HL-60/S4 (cell line): ENCODE results near the gene JAM2.
"Not testable (repeated sequence)": the region's sequence is repeated elsewhere in the genome, so short reads cannot be mapped to it uniquely, and the experiment has no call there.

Source experiments
- in situ Hi-C: fragments of 300-500 bp; cut with MboI; formaldehyde crosslinking; loops from 2 replicates; pipeline ENCODE4 v1.14.3; 2022; ENCODE audit warnings: low sequenced_read_pairs

JAM2 gene

DNA sequence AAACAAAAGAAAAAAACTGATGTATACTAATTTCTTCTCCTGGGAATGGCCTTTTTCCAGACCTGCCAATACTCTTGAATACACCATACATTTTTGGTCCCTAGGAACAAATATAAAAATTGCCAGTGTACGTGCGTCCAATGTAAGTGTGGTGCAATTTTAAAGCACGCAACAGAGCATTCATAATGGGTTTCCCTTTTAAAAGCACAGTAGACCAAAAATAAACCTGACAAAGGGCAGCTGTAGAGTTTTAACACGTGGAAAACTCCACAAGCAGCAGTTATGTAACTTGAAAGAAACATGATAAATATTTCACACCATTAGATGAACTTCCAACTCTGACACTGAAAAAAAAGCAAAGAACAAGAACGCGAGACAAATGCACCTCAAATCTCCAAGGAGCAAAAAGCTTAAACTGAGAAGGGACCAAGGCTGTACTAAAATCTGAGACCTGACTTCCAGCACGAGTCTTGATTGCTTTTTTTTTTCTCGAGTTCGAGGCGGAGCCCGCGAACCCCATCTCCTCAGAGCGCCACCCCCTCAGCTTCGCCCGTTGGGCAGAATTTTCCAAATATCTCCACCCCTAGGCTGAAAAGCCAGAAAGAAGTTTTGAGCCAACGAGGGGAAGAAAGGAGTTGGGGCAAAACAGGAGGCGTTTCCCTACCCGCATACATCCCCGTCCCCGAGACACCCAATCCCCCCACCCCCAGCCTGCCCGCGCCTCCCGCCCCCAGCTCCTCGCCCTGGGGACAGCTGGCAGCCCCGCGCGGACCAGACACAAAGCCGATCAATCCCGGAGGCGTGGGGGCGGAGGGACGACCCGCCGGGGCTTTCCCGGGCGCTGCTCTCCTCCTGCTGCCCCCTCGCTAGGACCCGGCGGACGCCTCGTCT, at the start of gene JAM2:
Gene JAM2, plus strand, starts transcription at position 599 of the 891 bp plus-strand sequence. CDS start 564 bp downstream, outside the sequence.
- in situ Hi-C loops: no loop called here

DNA sequence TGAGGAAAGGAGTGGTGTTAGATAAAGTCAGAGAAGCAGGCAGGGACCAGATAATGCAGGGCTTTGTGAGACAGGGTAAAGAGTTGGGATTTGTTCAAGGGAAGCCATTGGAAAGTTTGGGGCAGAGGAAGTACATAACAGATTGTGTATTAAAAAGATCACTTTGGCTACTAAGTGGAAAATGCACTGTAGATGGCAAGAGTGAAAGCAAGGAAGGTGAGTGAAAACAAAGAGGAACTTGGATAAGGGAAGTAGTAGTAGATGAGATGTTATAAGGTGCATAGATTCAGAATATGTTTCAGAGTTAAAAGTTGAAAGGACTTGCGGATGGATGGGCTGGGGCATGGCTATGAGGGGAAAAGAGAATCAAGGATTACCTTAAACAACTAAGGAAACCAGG, 49.2 kb upstream of the JAM2 start:
- in situ Hi-C loops: no loop called here

DNA sequence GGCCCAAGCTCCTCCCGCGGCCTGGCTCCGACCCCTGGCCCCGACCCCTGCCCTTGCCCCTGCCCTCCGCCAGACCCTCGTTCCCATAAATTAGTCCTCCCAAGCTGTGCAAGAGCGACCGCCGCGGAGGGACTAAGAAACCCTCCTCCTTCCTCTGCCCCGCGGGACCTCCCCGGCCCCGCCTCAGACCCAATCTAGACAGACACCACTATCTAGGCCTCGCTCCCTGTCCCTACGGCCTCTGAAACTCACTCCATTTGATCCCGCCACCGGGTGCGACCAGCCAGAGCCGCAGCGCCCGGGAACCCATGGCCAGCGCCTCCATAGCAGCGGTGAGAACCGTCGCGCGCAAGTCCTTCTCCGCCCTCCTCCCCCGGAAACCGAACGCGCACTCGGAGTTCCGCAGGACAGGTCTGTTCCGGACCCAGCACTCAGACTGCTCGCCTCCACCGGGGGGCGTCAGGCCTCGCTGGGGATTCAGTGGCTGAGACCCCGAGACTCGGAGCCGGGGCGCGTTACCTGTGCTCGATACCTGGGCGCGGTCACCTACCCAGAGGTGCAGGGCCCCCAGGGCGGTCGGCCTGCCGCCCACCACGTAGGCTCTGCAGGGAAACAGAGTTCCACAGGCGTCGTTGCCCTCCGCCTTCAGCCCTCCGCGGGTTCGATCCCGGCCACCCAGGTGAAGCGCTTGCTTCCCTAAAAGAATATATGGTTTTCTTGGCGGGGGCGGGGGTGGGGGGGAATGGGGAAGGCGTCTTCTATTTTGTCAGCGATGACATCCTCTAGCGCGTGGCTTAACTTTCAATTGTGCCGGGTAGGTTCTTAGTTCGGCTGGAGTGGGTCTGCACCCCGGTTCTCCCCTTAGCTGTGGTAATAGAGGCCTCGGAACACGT, 31.7 kb upstream of the JAM2 start, which contains the start of gene MRPL39:
Gene MRPL39, minus strand, starts transcription at position 331 of the 893 bp plus-strand sequence. Its CDS starts 6 bp downstream, at position 325.
- in situ Hi-C loops: loop anchor here (25.0 kb wide), 2 partner anchors 255 to 1105 kb away; no protein-coding TSS in a partner anchor

DNA sequence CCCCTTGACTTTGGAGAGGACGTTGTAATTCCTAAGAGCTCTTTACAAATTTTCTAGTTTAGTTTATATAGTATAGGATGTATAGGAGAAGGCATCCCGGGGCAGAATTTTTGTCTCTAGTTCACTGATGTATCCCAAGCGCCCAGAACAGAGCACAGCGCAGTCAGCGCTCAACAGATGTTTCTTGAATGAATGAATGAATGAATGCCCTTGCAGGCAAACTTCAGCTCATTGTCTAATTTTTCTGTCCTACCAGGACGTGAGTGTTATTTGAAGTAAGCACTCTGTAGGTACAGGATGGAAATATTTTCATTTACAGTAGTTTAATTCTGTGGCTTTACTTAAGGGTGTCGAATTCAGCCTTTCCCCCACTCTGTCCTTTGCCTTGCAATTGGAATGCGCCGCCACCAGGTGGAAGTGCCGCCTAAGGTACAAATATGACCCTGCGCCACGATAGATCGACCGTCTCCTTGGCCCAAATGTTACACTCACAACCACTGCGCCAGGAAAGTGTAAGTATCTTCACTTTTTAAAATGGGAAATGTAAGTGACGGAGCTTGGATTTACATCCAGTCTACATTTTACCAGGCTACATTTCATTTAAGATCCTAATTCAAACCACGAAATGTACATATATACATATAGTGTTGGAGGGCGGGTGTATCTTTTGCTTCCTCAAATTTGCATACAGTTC, 30.9 kb upstream of the JAM2 start:
- in situ Hi-C loops: loop anchor here (25.0 kb wide), 2 partner anchors 254 to 1104 kb away; no protein-coding TSS in a partner anchor

DNA sequence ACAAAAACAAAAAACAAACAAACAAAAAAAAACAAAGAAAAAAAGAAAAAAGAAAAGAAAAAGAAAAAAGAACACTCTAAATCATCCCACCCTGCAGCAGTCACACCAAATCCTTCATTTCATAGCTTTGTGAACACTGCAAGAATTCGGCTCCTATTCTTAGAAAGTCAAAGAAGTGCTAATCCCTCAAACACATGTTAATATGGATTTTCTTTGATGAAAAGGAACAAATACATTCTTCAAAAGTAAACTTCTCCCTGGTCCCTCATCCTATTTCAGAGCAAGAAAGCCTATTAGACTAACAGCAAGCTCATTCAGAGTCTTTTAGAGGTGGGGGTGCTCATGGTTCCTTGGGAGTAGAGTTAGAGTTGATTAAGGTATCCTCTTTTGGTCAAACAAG, 24.6 kb upstream of the JAM2 start:
- in situ Hi-C loops: loop anchor here (25.0 kb wide), 2 partner anchors 248 to 1098 kb away; no protein-coding TSS in a partner anchor

DNA sequence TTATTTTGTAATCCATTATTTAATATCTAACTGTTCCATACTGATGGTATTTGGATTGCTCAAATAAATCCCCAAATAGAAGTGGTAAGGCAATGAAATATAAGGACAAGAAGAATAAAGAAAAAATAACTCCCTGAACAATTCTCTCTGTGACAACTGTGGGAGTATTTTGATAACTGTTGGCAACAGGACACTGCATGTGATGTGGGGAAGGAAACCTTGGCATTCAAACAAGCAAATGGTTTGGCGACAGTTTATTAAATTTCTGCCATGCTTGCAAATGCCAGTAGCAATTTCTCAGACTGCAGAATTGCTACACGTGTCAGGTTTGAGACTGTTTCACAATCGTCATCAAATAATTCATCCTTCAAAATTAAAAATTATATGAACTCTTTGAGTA, 23.2 kb upstream of the JAM2 start:
- in situ Hi-C loops: loop anchor here (25.0 kb wide), 2 partner anchors 246 to 1096 kb away; no protein-coding TSS in a partner anchor

GRCh38 chr21:25619198-25619597, 19.9 kb upstream of the JAM2 start:
- in situ Hi-C loops: loop anchor here (25.0 kb wide), 2 partner anchors 243 to 1093 kb away; no protein-coding TSS in a partner anchor

DNA sequence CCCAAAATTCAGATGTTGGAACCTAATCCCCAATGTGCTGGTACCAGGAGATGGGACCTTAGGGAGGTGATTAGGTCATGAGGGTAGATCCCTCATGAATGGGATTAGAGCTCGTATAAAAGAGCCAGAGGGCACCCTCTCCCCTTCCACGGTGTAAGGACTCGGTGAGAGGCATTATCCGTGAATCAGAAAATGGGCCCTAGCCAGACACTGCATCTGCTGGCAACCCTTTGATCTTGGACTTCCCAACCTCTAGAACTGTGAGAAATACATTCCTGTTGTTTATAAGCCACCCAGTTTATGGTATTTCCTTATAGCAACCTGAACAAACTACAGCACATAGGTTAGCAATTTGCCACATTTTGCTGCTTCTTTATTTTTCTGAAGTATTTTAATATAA, 14.5 kb upstream of the JAM2 start:
- in situ Hi-C loops: loop anchor here (25.0 kb wide), 2 partner anchors 238 to 1088 kb away; no protein-coding TSS in a partner anchor

DNA sequence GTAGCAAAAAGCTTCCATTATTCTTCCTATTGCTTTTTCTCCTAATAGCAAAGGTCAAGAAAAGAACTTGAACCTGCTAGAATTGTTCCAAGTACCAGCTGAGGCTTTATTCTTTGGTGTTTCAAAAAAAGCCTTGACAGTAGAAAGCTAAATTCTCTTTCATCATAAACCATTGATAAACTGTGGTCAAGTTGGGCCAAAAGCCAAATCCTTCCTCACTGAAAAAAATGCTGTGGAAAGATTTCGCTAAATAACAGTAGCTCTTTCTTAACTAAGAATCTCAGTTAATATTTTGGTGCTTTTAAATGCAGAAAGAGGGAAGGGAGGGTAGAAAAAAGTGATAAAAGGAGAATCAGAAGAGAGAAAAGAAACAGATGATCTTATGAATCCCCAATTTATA, 14.0 kb upstream of the JAM2 start:
- in situ Hi-C loops: no loop called here

DNA sequence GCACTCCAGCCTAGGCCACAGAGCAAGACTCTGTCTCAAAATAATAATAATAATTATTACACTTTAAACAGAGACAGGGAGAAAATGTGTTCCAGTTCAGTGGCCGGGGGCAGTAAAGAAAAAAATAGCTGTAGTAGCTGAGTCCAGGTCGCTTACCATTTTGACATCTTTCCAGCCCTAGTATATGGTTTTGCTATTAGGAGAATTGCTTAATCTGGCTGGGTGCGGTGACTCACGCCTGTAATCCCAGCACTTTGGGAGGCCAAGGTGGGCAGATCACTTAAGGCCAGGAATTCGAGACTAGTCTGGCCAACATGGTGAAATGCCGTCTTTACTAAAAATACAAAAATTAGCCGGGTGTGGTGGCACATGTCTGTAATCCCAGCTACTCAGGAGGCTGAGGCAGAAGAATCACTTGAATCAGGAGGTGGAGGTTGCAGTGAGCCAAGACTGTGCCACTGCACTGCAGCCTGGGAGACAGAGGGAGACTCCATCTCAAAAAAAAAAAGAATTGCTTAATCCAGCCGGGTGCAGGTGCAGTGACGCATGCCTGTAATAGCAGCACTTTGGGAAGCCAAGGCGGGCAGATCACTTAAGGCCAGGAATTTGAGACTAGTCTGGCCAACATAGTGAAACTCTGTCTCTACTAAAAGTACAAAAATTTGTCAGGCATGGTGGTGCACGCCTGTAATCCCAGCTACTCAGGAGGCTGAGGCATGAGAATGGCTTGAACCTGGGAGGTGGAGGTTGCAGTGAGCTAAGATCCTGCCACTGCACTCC, 13.1 kb upstream of the JAM2 start:
- in situ Hi-C loops: not testable (repeated sequence)

DNA sequence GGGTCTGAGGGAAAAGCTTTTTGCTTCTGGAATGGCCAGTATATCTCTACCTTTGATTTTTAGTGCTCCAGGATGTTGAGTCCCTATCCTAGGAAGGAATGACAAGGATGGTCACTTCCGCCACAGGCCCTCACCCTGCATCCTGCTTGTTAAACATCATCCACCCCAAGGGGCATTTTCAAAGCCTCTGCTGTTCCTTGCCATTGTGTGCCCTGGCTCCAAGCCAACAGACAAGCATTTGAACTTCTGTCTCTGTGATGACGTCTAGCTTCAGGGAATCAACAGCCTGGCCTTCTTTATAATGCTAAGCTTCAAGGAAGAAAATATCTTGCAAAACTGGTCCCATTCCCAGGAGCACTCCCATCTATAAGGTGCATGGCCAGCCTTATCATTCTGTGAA, 12.3 kb upstream of the JAM2 start:
- in situ Hi-C loops: no loop called here

DNA sequence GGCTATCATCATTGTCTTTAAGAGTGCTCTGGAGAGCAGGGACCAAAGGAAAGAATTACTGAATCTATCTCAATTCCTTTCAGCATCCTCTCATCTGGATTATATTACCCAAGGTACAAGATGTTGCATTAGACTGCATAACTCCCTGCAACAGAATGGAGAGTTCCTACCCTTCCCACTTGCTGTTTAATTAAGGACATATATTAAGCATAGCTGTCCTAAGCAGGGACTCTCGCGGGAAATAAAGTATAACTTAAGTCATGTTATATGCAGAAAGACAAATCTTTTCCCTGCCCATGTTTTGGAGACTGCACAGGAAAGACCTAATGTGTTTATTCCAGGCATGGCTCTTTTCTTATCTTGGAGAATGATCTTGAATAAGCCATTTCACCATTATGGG, 6.8 kb upstream of the JAM2 start:
- in situ Hi-C loops: no loop called here

- in situ Hi-C loops: no loop called here
Observed at GRCh38 chr21:25635310-25635709, 3.7 kb upstream of the JAM2 start.

DNA sequence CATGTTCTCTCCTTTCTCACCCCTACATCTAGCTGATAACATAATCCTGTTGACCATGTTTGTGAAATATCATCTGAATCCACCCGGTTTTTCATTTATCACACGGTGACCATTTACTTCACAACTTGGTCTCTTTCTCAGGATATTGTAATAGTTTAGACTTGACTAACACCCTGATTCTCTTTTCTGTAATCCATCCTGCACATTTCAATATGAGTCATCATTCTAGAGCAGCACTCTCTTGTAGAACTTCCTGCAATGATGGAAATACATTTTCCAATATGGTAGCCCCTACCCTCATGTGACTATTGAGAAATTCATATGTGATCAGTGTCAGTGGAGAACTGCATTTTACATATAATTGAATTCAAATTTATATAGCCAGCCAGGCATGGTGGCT, 2.3 kb upstream of the JAM2 start:
- in situ Hi-C loops: no loop called here

DNA sequence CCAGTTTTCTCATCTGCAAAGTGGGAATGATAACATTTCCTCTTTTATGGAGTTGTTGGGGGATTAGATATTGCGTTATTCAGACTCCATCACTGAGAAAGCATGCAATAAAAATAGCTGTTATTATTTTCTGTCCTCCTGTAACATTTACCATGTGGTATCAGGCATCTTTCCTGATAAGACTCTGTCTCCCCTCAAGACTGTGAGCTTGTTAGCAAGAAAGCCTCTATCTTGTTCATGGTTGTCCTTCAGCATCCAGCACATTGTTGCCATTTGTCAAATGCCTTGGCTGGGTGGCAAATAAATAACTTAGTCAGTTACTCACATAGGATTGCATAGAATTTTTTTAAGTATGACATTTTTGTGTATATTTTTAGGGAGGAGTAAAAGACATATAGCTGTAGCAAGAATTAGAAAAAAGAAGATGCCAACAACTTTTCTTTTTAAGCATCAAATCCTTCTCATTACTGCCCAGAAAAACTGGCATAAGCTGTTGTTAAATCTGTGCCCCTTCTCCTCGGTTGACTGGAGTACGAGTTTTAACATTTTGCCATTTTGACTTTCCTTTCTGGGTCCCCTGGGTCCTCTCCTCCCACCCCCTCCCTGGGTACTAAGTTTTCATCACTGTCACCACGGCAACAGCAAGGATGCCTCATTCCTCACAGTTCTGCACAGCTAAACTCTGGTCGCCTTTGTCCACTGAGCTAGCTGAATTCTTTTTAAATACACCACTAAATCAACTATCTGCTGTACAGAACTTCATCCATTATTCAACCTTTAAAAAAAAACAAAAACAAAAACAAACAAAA, 1.0 kb upstream of the JAM2 start:
- in situ Hi-C loops: no loop called here

- in situ Hi-C loops: no loop called here
Observed at GRCh38 chr21:25639551-25640201, 618 bp downstream of the JAM2 start.

- in situ Hi-C loops: no loop called here
Observed at GRCh38 chr21:25640202-25640942, 1.3 kb downstream of the JAM2 start.

DNA sequence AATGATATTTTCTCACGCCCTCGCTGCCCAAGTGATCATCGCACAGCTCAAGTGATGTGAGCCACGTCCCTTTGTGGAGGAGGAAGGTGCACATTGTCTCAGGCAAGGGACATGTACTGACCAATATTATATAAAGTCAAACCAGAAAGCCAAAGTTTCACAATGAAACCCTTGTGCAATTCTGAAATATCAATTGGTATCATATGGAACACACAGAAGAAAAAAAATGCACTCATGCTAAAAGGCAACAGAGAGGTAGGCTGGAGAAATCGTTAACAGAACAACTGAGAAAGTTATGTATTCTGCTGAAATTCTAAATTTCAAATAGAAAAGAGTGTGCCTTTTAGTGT, 1.9 kb downstream of the JAM2 start:
- in situ Hi-C loops: no loop called here
